Dendritic cell treated with granulocyte-macrophage colony-stimulating factor and Interleukin-4, amounts not matched to agents 40 ng/mL and 50 ng/mL, for 4 days (primary cell): ENCODE measurements around the gene GMPR2.
"Not testable (repeated sequence)": the region's sequence is repeated elsewhere in the genome, so short reads cannot be mapped to it uniquely, and the experiment has no call there.

ENCODE experiments used
- H3K27ac Mint-ChIP-seq: one replicate; pipeline ENCODE4 v1.8.0; 2022; ENCODE audit warnings: mild to moderate bottlenecking, mixed read lengths
- H3K27me3 Mint-ChIP-seq: one replicate; pipeline ENCODE4 v1.8.0; 2022; ENCODE audit warnings: mild to moderate bottlenecking, mixed read lengths
- H3K36me3 Mint-ChIP-seq: one replicate; pipeline ENCODE4 v1.8.0; 2022; ENCODE audit warnings: low read depth, mixed read lengths
- H3K4me1 Mint-ChIP-seq: one replicate; pipeline ENCODE4 v1.8.0; 2022; ENCODE audit warnings: low read depth, mixed read lengths
- H3K4me3 Mint-ChIP-seq: one replicate; pipeline ENCODE4 v1.8.0; 2022; ENCODE audit warnings: mild to moderate bottlenecking, moderate library complexity, mixed read lengths
- H3K9me3 Mint-ChIP-seq: one replicate; pipeline ENCODE4 v1.8.0; 2022; ENCODE audit warnings: mixed read lengths
- intact Hi-C: fragments of 100-400 bp; cut with micrococcal nuclease; formaldehyde crosslinking; loops from one replicate; pipeline ENCODE4 v1.15.0; 2022

Gene GMPR2

DNA sequence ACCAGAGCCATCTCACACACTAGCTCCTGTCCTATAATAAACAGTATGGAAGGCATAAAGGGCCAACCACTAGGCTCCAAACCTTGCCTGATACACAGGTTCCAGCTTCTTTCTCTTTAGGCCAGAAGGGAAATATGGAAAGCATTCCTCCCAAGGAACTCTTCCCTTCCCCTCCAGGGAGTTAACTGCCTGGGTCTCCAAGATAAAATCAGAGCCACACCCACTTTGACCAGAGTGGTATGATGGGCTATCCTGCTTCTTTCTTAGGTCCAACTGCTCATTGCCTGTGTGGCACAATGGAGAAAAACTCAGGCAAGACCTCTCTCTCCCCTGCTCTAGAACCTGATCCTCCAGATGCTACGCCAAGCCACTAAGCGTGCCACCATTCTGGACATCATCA lies 25.1 kb upstream of the GMPR2 start:
- no peaks in the 10 kb centered on the region for H3K27me3 Mint-ChIP-seq
- peaks cover 39% of the 10 kb centered on the region for H3K4me1 Mint-ChIP-seq
- peaks cover 95% of the 10 kb centered on the region for H3K36me3 Mint-ChIP-seq
- H3K4me3 Mint-ChIP-seq: no peak overlapping the region
- H3K27ac Mint-ChIP-seq: no peak overlapping the region
- intact Hi-C loops: no loop called here
- peaks cover 7% of the 10 kb centered on the region for H3K9me3 Mint-ChIP-seq

- intact Hi-C loops: loop anchor here (10.0 kb wide), 1 partner anchor 97 kb away; the partner anchor contains the start of genes DCAF11 and NRL
- Mint-ChIP-seq H3K36me3 (peaks cover 83% of the 10 kb centered on the region), H3K27me3 (no peaks in the 10 kb centered on the region), H3K4me1 (peaks cover 61% of the 10 kb centered on the region), H3K9me3 (no peaks in the 10 kb centered on the region), H3K4me3 (no peak overlapping the region), H3K27ac (peak overlapping the region; percentile 99)
Measured at GRCh38 chr14:24211311-24211710, 21.4 kb upstream of the GMPR2 start.

DNA sequence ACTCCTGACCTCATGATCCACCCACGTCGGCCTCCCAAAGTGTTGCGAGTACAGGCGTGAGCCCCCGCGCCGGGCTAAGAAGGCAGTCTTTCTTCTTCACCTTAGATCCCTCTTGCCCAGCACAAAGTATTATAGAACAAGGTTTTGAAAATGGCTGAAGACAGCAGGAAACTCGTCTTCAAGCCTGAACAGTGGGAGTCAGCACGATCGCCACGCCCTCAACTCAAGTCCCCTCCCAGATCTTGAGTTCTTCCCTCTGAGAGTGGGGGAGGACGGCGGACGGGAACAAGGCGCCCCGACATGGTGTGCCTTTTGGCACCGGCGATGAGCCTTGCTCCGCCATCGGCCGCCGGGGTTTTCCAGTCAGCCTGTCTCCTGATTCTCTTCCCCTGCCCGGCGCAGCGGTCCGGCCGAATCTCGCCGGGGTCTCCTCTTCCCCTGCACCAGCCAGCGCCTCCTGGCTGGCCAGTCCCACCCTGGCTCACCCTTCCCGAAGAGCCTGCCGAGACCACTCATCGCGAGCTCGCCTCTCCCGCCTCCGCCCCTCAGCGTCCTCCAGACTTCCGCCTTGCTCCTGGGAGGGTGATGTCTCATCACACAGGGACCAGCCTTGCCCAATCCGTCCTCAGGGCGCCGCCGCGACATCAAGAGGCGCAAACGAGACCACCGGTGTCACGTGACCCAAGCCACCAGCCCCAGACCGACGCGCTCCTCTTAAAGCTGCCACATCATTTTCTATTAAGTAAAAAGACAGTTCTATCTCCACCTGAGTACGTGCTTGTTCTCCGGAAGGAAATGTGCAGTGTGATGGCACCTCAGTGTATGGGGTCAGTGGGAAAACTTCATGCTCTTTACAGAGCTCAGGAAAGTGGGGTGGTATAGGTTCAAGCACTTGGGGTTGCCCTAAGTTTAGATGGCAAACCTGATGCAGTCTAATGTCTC lies 19.5 kb upstream of the GMPR2 start, which contains the start of gene CHMP4A:
TSS of gene CHMP4A (minus strand) at position 565 of the 942 bp plus-strand sequence. CDS start at position 516, 49 bp downstream.
- peak within 1 kb of the TSS; percentile 99 for H3K27ac Mint-ChIP-seq
- intact Hi-C loops: loop anchor here (1.0 to 10.0 kb wide), 2 partner anchors 18 to 98 kb away; partner anchors contain the start of genes DCAF11, NRL and TM9SF1
- no peaks in the 10 kb centered on the region for H3K27me3 Mint-ChIP-seq
- H3K9me3 Mint-ChIP-seq: no peaks in the 10 kb centered on the region
- H3K4me3 Mint-ChIP-seq: peak within 1 kb of the TSS; percentile 94
- peaks cover 50% of the 10 kb centered on the region for H3K4me1 Mint-ChIP-seq
- H3K36me3 Mint-ChIP-seq: peaks cover 83% of the 10 kb centered on the region

DNA sequence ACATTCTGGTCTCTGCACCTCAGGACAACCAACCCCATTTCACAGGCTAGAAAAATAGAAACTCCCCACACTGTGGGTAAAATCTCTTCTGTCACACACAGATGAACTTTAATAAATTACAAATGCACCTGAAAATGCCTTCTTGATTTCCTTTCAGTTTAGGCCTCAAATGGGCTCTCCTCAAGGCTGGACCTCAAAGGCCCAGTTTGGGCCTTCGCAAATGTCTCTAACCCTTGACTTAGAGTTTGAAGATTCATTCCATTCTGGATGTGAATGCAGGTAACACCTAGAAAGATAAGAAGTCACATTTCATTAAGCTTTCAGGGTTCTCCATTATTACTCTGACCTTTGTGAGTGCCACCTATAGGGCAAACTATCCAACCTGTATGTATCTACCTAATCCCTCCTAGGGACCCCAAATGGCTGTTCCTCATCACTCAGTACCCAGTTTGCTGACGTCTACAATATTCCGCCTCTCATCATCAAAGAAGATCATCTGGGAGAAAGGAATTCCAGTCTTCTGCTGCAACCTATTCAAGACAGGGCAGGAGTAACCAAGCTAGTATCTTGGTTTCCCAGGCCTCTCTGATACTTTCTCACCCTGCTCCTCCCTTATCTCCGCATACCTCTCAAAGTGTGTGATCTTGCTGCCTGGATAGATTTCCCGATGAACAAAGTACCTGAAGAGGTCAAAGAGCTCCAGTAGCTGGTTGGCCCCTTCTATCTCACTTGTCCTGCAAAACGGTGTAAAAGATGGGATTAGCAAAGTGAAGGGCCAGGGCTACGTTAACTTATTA lies 18.7 kb upstream of the GMPR2 start:
- Mint-ChIP-seq H3K27ac (peak overlapping the region; percentile 99), H3K4me1 (peaks cover 50% of the 10 kb centered on the region), H3K9me3 (no peaks in the 10 kb centered on the region), H3K27me3 (no peaks in the 10 kb centered on the region), H3K4me3 (peak overlapping the region; percentile 94), H3K36me3 (peaks cover 79% of the 10 kb centered on the region)
- intact Hi-C loops: loop anchor here (1.0 to 10.0 kb wide), 2 partner anchors 19 to 99 kb away; partner anchors contain the start of genes DCAF11, NRL and TM9SF1

DNA sequence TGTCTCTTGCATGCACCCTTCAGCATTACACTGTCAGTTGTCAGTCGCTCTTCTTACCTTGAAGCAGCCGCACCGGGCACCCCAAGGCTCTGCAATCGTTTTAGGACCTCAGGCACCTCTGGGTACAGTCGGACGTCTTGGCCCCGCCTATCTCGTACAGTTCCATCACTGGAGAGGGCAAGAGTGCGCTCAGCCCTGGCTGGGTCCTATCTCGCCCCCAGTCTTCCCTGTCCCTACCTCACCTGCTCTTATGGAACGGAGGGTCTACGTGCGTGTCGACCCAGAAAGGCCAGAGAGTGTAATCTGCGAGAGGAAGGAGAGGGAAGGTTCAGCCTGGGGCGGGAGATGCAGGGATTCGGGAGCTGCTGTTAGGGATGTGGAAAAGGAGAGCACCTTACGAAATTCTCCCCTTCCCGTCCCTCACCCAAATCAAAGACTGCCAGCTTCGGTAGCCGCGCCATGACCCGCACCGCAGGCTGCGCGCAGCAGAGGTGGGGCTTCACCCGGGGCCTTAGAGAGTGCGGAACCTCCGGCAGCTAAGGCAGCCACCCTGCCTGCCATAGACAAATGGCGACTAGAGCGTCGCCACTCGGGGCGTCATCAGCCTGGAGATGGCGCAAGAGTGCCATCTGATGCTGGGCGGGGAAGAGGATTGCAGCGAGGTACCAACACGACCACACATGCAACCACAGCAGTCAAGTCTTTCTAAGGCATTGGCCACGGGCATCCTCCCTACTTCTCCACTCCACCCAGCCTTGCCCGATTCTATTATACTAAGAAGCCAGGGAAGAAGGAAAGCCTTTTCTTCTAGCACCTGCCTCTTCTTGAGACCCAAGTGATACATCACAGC lies 17.0 kb upstream of the GMPR2 start, which contains the start of gene MDP1:
TSS of gene MDP1 (minus strand) at position 572 of the 850 bp plus-strand sequence. CDS start at position 461, 111 bp downstream.
- intact Hi-C loops: loop anchor here (1.0 to 10.0 kb wide), 3 partner anchors 17 to 101 kb away; partner anchors contain the start of genes DCAF11, GMPR2, NEDD8 and NRL
- Mint-ChIP-seq H3K27me3 (no peaks in the 10 kb centered on the region), H3K9me3 (no peaks in the 10 kb centered on the region), H3K36me3 (peaks cover 71% of the 10 kb centered on the region), H3K27ac (peak within 1 kb of the TSS; percentile 99), H3K4me3 (peak within 1 kb of the TSS; percentile 90), H3K4me1 (peaks cover 41% of the 10 kb centered on the region)

DNA sequence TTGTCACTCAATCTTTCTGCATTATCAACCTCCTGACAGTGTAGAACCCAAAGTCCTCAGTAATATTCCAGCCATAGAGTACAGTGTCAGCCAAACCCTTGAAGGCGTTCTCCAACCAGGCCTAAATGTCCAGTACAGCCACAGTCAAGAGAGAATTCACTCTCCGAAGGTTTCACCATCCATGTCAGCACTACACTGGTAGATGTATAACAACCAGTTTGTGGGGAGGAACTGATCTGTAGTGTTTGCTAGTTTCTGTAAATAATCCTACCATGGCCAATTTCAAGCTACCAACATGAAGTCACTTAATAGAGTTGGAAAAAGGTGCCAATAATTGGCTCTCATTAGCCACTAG lies 16.4 kb upstream of the GMPR2 start:
- intact Hi-C loops: loop anchor here (1.0 to 10.0 kb wide), 3 partner anchors 16 to 102 kb away; partner anchors contain the start of genes DCAF11, GMPR2, NEDD8 and NRL
- Mint-ChIP-seq H3K9me3 (no peaks in the 10 kb centered on the region), H3K27me3 (no peaks in the 10 kb centered on the region), H3K4me1 (peaks cover 36% of the 10 kb centered on the region), H3K36me3 (peaks cover 65% of the 10 kb centered on the region), H3K27ac (peak overlapping the region; percentile 99), H3K4me3 (no peak overlapping the region)

GRCh38 chr14:24216876-24217275 lies 15.9 kb upstream of the GMPR2 start:
- intact Hi-C loops: loop anchor here (1.0 to 10.0 kb wide), 3 partner anchors 15 to 102 kb away; partner anchors contain the start of genes DCAF11, GMPR2, NEDD8 and NRL
- not testable (repeated sequence) for H3K27me3 Mint-ChIP-seq, H3K9me3 Mint-ChIP-seq, H3K4me3 Mint-ChIP-seq
- peaks cover 31% of the 10 kb centered on the region for H3K4me1 Mint-ChIP-seq
- H3K27ac Mint-ChIP-seq: peak overlapping the region; percentile 99
- peaks cover 59% of the 10 kb centered on the region for H3K36me3 Mint-ChIP-seq

DNA sequence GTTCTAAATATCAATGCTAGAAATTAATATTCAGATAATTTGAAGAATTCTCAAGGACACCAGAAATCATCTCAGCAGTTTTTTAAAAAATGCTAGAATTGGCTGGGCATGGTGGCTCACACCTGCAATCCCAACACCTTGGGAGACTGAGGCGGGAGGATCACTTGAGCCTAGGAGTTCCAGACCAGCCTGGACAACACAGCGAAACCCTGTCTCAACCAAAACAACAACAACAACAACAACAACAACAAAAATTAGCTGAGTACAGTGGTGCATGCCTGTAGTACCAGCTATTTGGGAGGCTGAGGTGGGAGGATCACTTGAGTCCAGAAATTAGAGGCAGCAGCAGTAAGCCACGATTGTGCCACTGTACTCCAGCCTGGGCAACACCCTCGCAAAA lies 13.6 kb upstream of the GMPR2 start:
- Mint-ChIP-seq H3K9me3 (no peaks in the 10 kb centered on the region), H3K36me3 (peaks cover 43% of the 10 kb centered on the region), H3K27me3 (no peaks in the 10 kb centered on the region), H3K27ac (no peak overlapping the region), H3K4me1 (peaks cover 21% of the 10 kb centered on the region), H3K4me3 (no peak overlapping the region)
- intact Hi-C loops: loop anchor here (10.0 kb wide), 1 partner anchor 104 kb away; the partner anchor contains the start of genes DCAF11 and NRL

DNA sequence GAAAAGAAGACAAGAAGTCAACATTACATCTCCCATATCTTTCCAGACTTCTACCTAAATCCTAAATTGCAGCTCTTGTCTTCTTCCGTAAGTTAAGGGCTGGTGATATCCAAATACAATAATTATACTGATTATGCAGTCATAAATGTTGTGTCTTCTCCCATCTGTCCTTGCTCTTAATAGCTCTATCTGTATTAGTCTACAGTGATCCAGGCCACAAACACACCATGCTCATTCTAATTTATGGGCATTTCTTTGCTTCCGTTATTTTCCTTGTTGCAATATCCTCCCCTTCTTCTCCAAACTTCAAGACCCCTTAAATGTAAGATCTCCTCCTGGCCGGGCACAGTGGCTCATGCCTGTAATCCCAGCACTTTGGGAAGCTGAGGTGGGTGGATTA lies 13.2 kb upstream of the GMPR2 start:
- Mint-ChIP-seq H3K9me3 (no peaks in the 10 kb centered on the region), H3K4me1 (peaks cover 17% of the 10 kb centered on the region), H3K4me3 (no peak overlapping the region), H3K36me3 (peaks cover 43% of the 10 kb centered on the region), H3K27ac (no peak overlapping the region), H3K27me3 (no peaks in the 10 kb centered on the region)
- intact Hi-C loops: loop anchor here (10.0 kb wide), 1 partner anchor 105 kb away; the partner anchor contains the start of genes DCAF11 and NRL

DNA sequence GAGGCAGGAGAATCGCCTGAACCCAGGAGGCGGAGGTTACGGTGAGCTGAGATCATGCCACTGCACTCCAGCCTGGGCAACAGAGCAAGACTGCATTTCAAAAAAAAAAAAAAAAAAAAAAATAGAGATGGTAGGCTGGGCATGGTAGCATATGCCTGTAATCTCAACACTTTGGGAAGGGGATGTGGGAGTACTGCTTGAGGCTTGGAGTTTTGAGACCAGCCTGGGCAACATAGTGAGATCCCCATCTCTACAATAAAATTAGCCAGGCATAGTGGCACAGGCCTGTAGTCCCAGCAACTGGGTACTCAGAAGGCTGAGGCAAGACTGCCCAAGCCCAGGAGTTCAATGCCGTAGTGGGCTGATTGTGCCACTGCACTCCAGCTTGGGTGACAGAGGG lies 9.7 kb upstream of the GMPR2 start:
- H3K9me3 Mint-ChIP-seq, H3K4me3 Mint-ChIP-seq, H3K27me3 Mint-ChIP-seq, intact Hi-C loops, H3K27ac Mint-ChIP-seq: not testable (repeated sequence)
- H3K4me1 Mint-ChIP-seq: peaks cover 14% of the 10 kb centered on the region
- H3K36me3 Mint-ChIP-seq: peaks cover 46% of the 10 kb centered on the region

DNA sequence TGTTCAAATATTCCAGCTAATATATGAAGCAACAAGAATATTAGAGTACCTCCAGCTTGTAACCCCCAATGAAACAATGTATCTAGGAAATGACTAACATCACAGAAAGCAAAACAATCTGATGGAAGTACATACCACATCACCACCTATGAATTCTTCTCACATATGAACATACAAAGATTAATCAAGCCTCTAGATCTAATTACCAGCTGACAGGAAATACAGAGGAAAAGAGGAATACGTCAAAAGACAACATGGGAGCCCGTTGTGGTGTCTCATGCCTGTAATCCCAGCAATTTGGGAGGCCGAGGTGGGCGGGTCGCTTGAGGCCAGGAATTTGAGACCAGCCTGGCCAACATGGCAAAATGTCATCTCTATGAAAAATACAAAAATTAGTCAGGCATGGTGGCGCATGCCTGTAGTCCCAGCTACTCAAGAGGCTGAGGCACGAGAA lies 8.1 kb upstream of the GMPR2 start:
- no peaks in the 10 kb centered on the region for H3K9me3 Mint-ChIP-seq
- no peaks in the 10 kb centered on the region for H3K27me3 Mint-ChIP-seq
- no peak overlapping the region for H3K4me3 Mint-ChIP-seq
- peaks cover 22% of the 10 kb centered on the region for H3K4me1 Mint-ChIP-seq
- no peak overlapping the region for H3K27ac Mint-ChIP-seq
- peaks cover 45% of the 10 kb centered on the region for H3K36me3 Mint-ChIP-seq
- intact Hi-C loops: no loop called here

GRCh38 chr14:24226473-24226872 lies 6.3 kb upstream of the GMPR2 start:
- Mint-ChIP-seq H3K4me1 (peaks cover 33% of the 10 kb centered on the region), H3K9me3 (no peaks in the 10 kb centered on the region), H3K4me3 (no peak overlapping the region), H3K36me3 (peaks cover 46% of the 10 kb centered on the region), H3K27me3 (no peaks in the 10 kb centered on the region), H3K27ac (no peak overlapping the region)
- intact Hi-C loops: no loop called here

GRCh38 chr14:24228902-24229301 lies 3.8 kb upstream of the GMPR2 start:
- intact Hi-C loops: no loop called here
- no peaks in the 10 kb centered on the region for H3K9me3 Mint-ChIP-seq
- peak overlapping the region; percentile 25 for H3K27ac Mint-ChIP-seq
- H3K27me3 Mint-ChIP-seq: no peaks in the 10 kb centered on the region
- H3K4me1 Mint-ChIP-seq: peaks cover 42% of the 10 kb centered on the region
- H3K36me3 Mint-ChIP-seq: peaks cover 55% of the 10 kb centered on the region
- no peak overlapping the region for H3K4me3 Mint-ChIP-seq
